ENCODE data around the gene ZMYND8. TPM values are rescaled to one million over a fixed set of nuclear protein-coding genes. Genes with fewer than 3 reads are reported as not detected.
A peak's percentile ranks its signal among the peaks of the same experiment; 100 is the strongest.

Gene ZMYND8
- total and polyA plus RNA-seq, 2 of the 8 experiments (the other 6 are each of a cell fraction or from before 2014, with no cell fraction given), result 50.5 to 163 TPM

DNA sequence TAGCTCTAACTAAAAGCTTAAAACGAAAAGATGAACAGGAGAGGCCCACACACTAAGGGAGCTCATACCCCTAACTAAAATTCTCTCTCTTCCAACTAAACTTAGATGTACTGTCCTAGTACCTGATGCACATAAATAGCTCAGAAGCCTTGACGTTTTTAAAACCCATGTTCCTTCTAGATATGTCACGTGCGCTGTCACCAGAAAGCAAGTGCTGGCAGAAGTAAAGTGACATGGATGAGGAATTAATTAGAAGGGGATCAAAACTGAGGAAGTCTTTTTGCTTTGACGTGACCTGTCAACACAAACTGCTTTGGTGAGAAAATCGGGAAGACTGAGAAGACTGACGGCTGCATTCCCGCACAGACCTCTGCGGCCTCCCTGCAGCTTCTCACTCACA, 142.5 kb downstream of the ZMYND8 start:
- Histone ChIP-seq H3K4ac (replicated peaks; ENCODE audit: insufficient read length, low read depth, low read length) (no peak overlapping the region), H4K91ac (replicated peaks; ENCODE audit: insufficient read length, low read length) (no peak overlapping the region), H2BK15ac (ENCODE audit: low read length) (no peak overlapping the region), H2AFZ (ENCODE audit: low read length) (no peak overlapping the region), H3K79me2 (ENCODE audit: control insufficient read depth in 1 of 2, insufficient read depth in 2 of 2, low read length in 2 of 2) (peaks cover 3 to 25% of the 10 kb centered on the region in 2 experiments; a peak in 2 of 4 replicates), H3K4me3 (ENCODE audit: extremely low read depth in 1 of 4, insufficient read depth in 2 of 4, low read depth in 3 of 4, low read length in 4 of 4) (no peak overlapping the region), H3K23ac (ENCODE audit: insufficient read length) (no peak overlapping the region), H3K4me1 (replicated peaks in 1 of 4; ENCODE audit: control insufficient read depth in 3 of 4, insufficient read depth in 4 of 4, low read length in 3 of 4) (no peaks in the 10 kb centered on the region), H2BK12ac (ENCODE audit: low read depth, low read length) (no peak overlapping the region), H3K27me3 (replicated peaks in 1 of 4; ENCODE audit: control insufficient read depth in 3 of 4, extremely low read depth in 1 of 4, insufficient read depth in 3 of 4, low read length in 3 of 4) (no peaks in the 10 kb centered on the region), H2BK120ac (replicated peaks; ENCODE audit: low read depth, low read length) (no peak overlapping the region), H3K36me3 (ENCODE audit: control insufficient read depth in 2 of 4, insufficient read depth in 4 of 4, low read length in 3 of 4) (peaks cover 25 to 96% (median 74%) of the 10 kb centered on the region in 4 experiments; a peak in 7 of 8 replicates), H4K20me1 (replicated peaks in 1 of 2; ENCODE audit: control insufficient read depth in 1 of 2, insufficient read depth in 2 of 2, low read length in 2 of 2) (peaks cover 6 to 10% of the 10 kb centered on the region in 2 experiments), H2AK5ac (ENCODE audit: low read depth, low read length) (no peak overlapping the region), H3K56ac (replicated peaks; ENCODE audit: insufficient read length, low read depth, low read length) (no peak overlapping the region), H3K4me2 (ENCODE audit: insufficient read depth in 1 of 2, low read depth in 2 of 2, low read length in 2 of 2) (no peak overlapping the region), H3K79me1 (ENCODE audit: low read depth, low read length) (peaks cover 7% of the 10 kb centered on the region; the same call in 1 of the 2 replicates), H3K14ac (ENCODE audit: insufficient read length) (no peak overlapping the region), H3K27ac (ENCODE audit: low read depth, low read length) (no peak overlapping the region), H2BK20ac (ENCODE audit: low read length) (no peak overlapping the region), H4K5ac (ENCODE audit: insufficient read length, low read depth, low read length) (no peak overlapping the region), H3K9ac (replicated peaks in 1 of 4; ENCODE audit: extremely low read depth in 1 of 4, low read depth in 3 of 4, low read length in 3 of 4) (no peak overlapping the region), H3K18ac (ENCODE audit: extremely low read depth, low read length) (no peak overlapping the region), H3K9me3 (ENCODE audit: insufficient read depth in 2 of 2, low read depth in 1 of 2, low read length in 1 of 2) (no peaks in the 10 kb centered on the region), H2BK5ac (ENCODE audit: low read depth, low read length) (no peak overlapping the region), H4K8ac (ENCODE audit: extremely low read depth, insufficient read depth, low read length) (peak overlapping the region; percentile 66; the same call in 1 of the 2 replicates), H3K23me2 (ENCODE audit: low read depth, low read length) (no peaks in the 10 kb centered on the region)
- ChIA-PET CTCF (ENCODE audit: partially characterized antibody) (interaction anchor here (0.5 to 2.8 kb wide), 8 partner anchors 9 to 171 kb away, joined by 3 to 15 read pairs (median 3); no protein-coding TSS in a partner anchor), POLR2A (ENCODE audit: partially characterized antibody) (interaction anchor here (0.8 to 1.7 kb wide), 3 partner anchors 9 to 61 kb away, joined by 3 to 6 read pairs (median 4); no protein-coding TSS in a partner anchor)
- FAIRE-seq (no peak), DNase-seq (ENCODE audit: low read depth in 1 of 2, low spot score in 2 of 2) (no peak)
- WGBS, 2 experiments (ENCODE audit: extremely low coverage in 1 of 2, insufficient coverage in 1 of 2, insufficient read length in 1 of 2, insufficient replicate concordance in 2 of 2, low coverage in 1 of 2, low lambda C conversion rate in 2 of 2, missing lambda C conversion rate in 1 of 2), result 92% methylated on average over 9 of the region's 9 CpGs; no CpG with 5 or more reads in 1 of the 2 experiments
- TF ChIP-seq POLR2AphosphoS5 (IDR thresholded peaks at IDR 0.05; ENCODE audit: low read depth, low read length) (no peak), JUND (IDR thresholded peaks at IDR 0.05; ENCODE audit: low read length) (no peak)

All from H1 (cell line).